HFF-Myc (cell line): ENCODE measurements around the gene PPP2R2B.

ENCODE experiments used
- DNase-seq: peaks from one replicate; pipeline ENCODE4 v3.0.0-alpha.2; 2011; ENCODE audit warnings: low read depth; ENCODE audit errors: extremely low read depth
- H3K4me3 ChIP-seq: replicated peaks from 2 replicates; pipeline ENCODE4 v1.5.1; 2011; ENCODE audit warnings: low read depth, mild to moderate bottlenecking, control low read depth, low read length
- TF ChIP-seq, protein P1 (sequence below): IDR thresholded peaks from 2 replicates; pipeline ENCODE4 v1.5.1; 2012; ENCODE audit warnings: mild to moderate bottlenecking, low read depth, low read length, control low read depth; ENCODE audit errors: missing control alignments

Gene PPP2R2B

DNA sequence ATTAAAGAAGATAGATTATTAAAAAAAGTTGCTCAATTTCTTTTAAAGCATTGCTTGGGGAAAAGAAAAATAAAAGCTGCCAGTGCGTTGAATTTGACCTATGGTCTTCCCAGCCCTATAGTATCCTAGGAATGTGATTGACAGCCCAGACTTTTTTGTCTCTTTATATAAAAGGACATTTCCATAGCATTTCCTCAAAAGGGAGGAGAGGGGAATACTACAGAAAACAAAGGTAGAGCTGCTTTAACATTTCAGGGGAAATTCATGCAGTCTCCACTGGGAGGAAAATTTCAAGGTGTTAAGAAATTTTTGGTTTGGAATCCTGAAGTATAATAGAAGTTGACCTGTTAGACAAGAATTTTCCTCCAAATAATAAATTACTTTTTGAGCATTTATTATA is 344.7 kb downstream of the PPP2R2B start:
- no peak overlapping the region for H3K4me3 ChIP-seq
- TF ChIP-seq, protein P1, sequence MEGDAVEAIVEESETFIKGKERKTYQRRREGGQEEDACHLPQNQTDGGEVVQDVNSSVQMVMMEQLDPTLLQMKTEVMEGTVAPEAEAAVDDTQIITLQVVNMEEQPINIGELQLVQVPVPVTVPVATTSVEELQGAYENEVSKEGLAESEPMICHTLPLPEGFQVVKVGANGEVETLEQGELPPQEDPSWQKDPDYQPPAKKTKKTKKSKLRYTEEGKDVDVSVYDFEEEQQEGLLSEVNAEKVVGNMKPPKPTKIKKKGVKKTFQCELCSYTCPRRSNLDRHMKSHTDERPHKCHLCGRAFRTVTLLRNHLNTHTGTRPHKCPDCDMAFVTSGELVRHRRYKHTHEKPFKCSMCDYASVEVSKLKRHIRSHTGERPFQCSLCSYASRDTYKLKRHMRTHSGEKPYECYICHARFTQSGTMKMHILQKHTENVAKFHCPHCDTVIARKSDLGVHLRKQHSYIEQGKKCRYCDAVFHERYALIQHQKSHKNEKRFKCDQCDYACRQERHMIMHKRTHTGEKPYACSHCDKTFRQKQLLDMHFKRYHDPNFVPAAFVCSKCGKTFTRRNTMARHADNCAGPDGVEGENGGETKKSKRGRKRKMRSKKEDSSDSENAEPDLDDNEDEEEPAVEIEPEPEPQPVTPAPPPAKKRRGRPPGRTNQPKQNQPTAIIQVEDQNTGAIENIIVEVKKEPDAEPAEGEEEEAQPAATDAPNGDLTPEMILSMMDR: no peak
- no peak for DNase-seq

DNA sequence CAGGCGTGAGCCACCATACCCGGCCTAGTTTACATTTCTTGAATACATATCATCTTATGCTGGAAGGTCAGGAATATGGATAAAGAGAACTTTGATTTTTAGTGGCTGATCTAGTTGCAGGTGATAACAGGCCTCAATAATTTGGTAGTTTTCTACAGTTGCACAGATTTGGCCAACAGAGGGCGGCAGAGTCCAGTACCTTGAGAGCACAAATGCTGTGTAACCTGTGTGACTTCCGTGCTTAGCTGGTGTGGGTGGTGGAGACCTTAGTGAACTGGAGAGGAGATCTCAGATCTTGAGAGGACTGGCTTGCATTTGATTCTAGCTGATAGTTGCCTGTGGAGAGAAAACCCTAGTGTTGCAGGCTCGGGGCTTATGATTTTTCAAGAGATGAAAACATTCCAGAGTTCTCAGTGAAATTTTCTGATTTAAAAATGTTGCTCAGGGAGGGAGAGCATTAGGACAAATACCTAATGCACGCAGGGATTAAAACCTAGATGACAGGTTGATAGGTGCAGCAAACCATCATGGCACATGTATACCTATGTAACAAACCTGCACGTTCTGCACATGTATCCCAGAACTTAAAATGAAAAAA is 345.2 kb downstream of the PPP2R2B start:
- no peak overlapping the region for H3K4me3 ChIP-seq
- peak; percentile 42 for DNase-seq
- TF ChIP-seq, protein P1: peak; percentile 81
